Neural cell (in vitro differentiated cells): ENCODE measurements around the gene CDH9.

Experiments
- CTCF ChIP-seq: fragments of 450-650 bp; IDR thresholded peaks from 2 replicates; pipeline ENCODE4 v1.5.1; 2014; ENCODE audit warnings: antibody characterized with exemption, mild to moderate bottlenecking, moderate library complexity; ENCODE audit not compliant: poor library complexity, severe bottlenecking
- EZH2 ChIP-seq: fragments of 200-600, 300-800 bp; shearing (Covaris generic), sonication (generic); IDR thresholded peaks from 2 replicates; pipeline ENCODE4 v1.6.1; 2014; ENCODE audit warnings: antibody characterized with exemption, low read length, borderline replicate concordance, mild to moderate bottlenecking; ENCODE audit not compliant: insufficient read depth, poor library complexity, severe bottlenecking
- RAD21 ChIP-seq: fragments of 450-650 bp; conservative IDR thresholded peaks from 2 replicates; pipeline ENCODE4 v1.6.1; 2014; ENCODE audit warnings: antibody characterized with exemption, mild to moderate bottlenecking, moderate library complexity
- REST ChIP-seq: IDR thresholded peaks from 2 replicates; pipeline ENCODE4 v1.6.1; 2012; ENCODE audit warnings: borderline replicate concordance
- TAF1 ChIP-seq: IDR thresholded peaks from 2 replicates; pipeline ENCODE4 v1.6.1; 2012; ENCODE audit warnings: low read depth

GRCh38 chr5:26881901-26882300 is 156.5 kb downstream of the CDH9 start:
- TF ChIP-seq CTCF, result no peak
- no peak for TF ChIP-seq TAF1
- no peak for TF ChIP-seq REST
- no peak for TF ChIP-seq EZH2
- TF ChIP-seq RAD21, result no peak
